ENCODE results near the gene RECK.

The RECK gene

GRCh38 chr9:36162211-36162738 lies 125.6 kb downstream of the RECK start:
- DNase-seq: no peak

- DNase-seq: no peak
Observed at GRCh38 chr9:36163049-36163785, 126.5 kb downstream of the RECK start.

GRCh38 chr9:36163786-36164170 lies 127.1 kb downstream of the RECK start:
- DNase-seq: no peak

GRCh38 chr9:36164372-36164771 lies 127.7 kb downstream of the RECK start:
- no peak for DNase-seq

- DNase-seq: no peak
Observed at GRCh38 chr9:36164989-36165388, 128.3 kb downstream of the RECK start.

GRCh38 chr9:36165826-36166167 lies 129.1 kb downstream of the RECK start:
- no peak for DNase-seq

- DNase-seq: peak; percentile 52
Observed at GRCh38 chr9:36166168-36166927, 129.6 kb downstream of the RECK start.

GRCh38 chr9:36169166-36169565 lies 132.5 kb downstream of the RECK start, which contains the start of gene CCIN:
Gene CCIN, plus strand, starts transcription at chr9:36169388. Its CDS starts 115 bp downstream, at chr9:36169503.
- DNase-seq: no peak

GRCh38 chr9:36169708-36170107 lies 133.0 kb downstream of the RECK start:
- no peak for DNase-seq

- DNase-seq: no peak
Observed at GRCh38 chr9:36170531-36170930, 133.8 kb downstream of the RECK start.

- no peak for DNase-seq
Observed at GRCh38 chr9:36173861-36174260, 137.1 kb downstream of the RECK start.

All from COR-L47 (cell line).